ENCODE data around the gene SLC2A2. TPM values are rescaled to one million over a fixed set of nuclear protein-coding genes. Genes with fewer than 3 reads are reported as not detected.

Gene SLC2A2
- total and polyA plus RNA-seq, 4 donors = 160 to 506 (median 321) TPM

GRCh38 chr3:171039674-171040073 is 13.2 kb upstream of the SLC2A2 start:
- DNase-seq (ENCODE audit: low spot score) = no peak
- H3K9me3 ChIP-seq (ENCODE audit: control insufficient read depth in 4 of 4, low read length in 3 of 4) = no peaks in the 10 kb centered on the region
- H3K27me3 ChIP-seq (ENCODE audit: control insufficient read depth in 4 of 4, insufficient read depth in 4 of 4, low read length in 3 of 4) = no peaks in the 10 kb centered on the region
- no peak overlapping the region for H3K27ac ChIP-seq (ENCODE audit: low read depth in 1 of 2, low read length in 2 of 2)
- 90% methylated on average over 1 of the region's 1 CpG for WGBS
- H3K4me3 ChIP-seq (ENCODE audit: low read depth in 1 of 3, low read length in 3 of 3) = no peak overlapping the region
- no peak overlapping the region for H3K9ac ChIP-seq (ENCODE audit: low read depth in 1 of 2, low read length in 2 of 2)
- no peaks in the 10 kb centered on the region for H3K36me3 ChIP-seq (ENCODE audit: control insufficient read depth in 4 of 4, insufficient read depth in 3 of 4, low read depth in 1 of 4, low read length in 3 of 4)
- TF ChIP-seq HNF4G (IDR thresholded peaks at IDR 0.05) (no peak), REST (IDR thresholded peaks at IDR 0.05) (no peak), EGR1 (IDR thresholded peaks at IDR 0.05; ENCODE audit: low read depth in 2 of 2) (no peak), NR2F2 (IDR thresholded peaks at IDR 0.05) (no peak), GABPA (IDR thresholded peaks at IDR 0.05 in 1 of 2, conservative IDR thresholded peaks at IDR 0.05 in 1 of 2) (no peak), CTCF (IDR thresholded peaks at IDR 0.05; ENCODE audit: low read depth, low read length, missing input control) (no peak), FOXA1 (IDR thresholded peaks at IDR 0.05) (no peak), RXRA (IDR thresholded peaks at IDR 0.05) (no peak), ZBTB33 (IDR thresholded peaks at IDR 0.05) (no peak), RAD21 (IDR thresholded peaks at IDR 0.05) (no peak), SP1 (IDR thresholded peaks at IDR 0.05) (no peak), JUND (IDR thresholded peaks at IDR 0.05) (no peak)
- peaks cover 4 to 23% (median 14%) of the 10 kb centered on the region in 4 donors for H3K4me1 ChIP-seq (ENCODE audit: control insufficient read depth in 4 of 4, insufficient read depth in 4 of 4, low read length in 3 of 4)

GRCh38 chr3:171038342-171038741 is 11.8 kb upstream of the SLC2A2 start:
- no peak for DNase-seq (ENCODE audit: low spot score)
- H3K27ac ChIP-seq (ENCODE audit: low read depth in 1 of 2, low read length in 2 of 2) = no peak overlapping the region
- WGBS = 66% methylated on average over 1 of the region's 1 CpG
- H3K27me3 ChIP-seq (ENCODE audit: control insufficient read depth in 4 of 4, insufficient read depth in 4 of 4, low read length in 3 of 4) = no peaks in the 10 kb centered on the region
- H3K9me3 ChIP-seq (ENCODE audit: control insufficient read depth in 4 of 4, low read length in 3 of 4) = no peaks in the 10 kb centered on the region
- no peak for TF ChIP-seq ZBTB33 (IDR thresholded peaks at IDR 0.05)
- no peak for TF ChIP-seq HNF4G (IDR thresholded peaks at IDR 0.05)
- H3K4me3 ChIP-seq (ENCODE audit: low read depth in 1 of 3, low read length in 3 of 3) = no peak overlapping the region
- peaks cover 0 to 10% (median 1%) of the 10 kb centered on the region in 4 donors for H3K4me1 ChIP-seq (ENCODE audit: control insufficient read depth in 4 of 4, insufficient read depth in 4 of 4, low read length in 3 of 4)
- no peak overlapping the region for H3K9ac ChIP-seq (ENCODE audit: low read depth in 1 of 2, low read length in 2 of 2)
- H3K36me3 ChIP-seq (ENCODE audit: control insufficient read depth in 4 of 4, insufficient read depth in 3 of 4, low read depth in 1 of 4, low read length in 3 of 4) = no peaks in the 10 kb centered on the region

All from liver (tissue), 9 donors.